ENCODE measurements around the gene CD300A.

Gene CD300A

GRCh38 chr17:74446551-74447500 is 19.6 kb upstream of the CD300A start:
- no peak overlapping the region for H3K4me3 ChIP-seq (replicated peaks in 1 of 2; ENCODE audit: low read depth in 2 of 2, low read length in 2 of 2)
- peak in 1 of 2 donors; percentile 70 for DNase-seq (ENCODE audit: low read depth in 2 of 2)
- TF ChIP-seq CTCF (IDR thresholded peaks at IDR 0.05; ENCODE audit: low read depth, low read length): no peak

DNA sequence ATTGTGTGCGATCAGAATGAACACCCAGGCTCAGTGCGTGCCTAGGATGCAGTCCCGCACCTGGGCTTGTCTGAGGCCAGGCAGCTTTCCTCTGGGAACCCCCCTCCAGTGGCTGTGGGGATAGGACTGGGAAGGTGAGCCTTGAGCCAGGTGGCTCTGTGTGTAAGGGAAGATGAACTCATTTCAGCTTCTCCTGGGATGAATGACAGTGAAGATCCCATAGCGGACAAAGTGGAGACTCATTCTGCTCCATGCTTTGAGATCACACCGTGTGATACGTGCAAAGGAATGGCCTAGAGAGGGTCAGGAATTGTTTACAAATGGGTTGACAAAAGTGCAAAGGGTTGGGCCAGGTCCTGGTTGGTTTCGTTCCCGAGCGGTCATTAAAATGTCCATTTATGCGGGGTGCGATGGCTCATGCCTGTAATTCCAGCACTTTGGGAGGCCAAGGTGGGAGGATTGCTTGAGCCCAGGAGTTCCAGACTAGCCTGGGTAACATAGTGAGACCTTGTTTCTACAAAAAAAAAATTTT is 18.7 kb upstream of the CD300A start:
- DNase-seq (ENCODE audit: low read depth in 2 of 2): no peak
- no peak overlapping the region for H3K4me3 ChIP-seq (replicated peaks in 1 of 2; ENCODE audit: low read depth in 2 of 2, low read length in 2 of 2)
- TF ChIP-seq CTCF (IDR thresholded peaks at IDR 0.05; ENCODE audit: low read depth, low read length): no peak

DNA sequence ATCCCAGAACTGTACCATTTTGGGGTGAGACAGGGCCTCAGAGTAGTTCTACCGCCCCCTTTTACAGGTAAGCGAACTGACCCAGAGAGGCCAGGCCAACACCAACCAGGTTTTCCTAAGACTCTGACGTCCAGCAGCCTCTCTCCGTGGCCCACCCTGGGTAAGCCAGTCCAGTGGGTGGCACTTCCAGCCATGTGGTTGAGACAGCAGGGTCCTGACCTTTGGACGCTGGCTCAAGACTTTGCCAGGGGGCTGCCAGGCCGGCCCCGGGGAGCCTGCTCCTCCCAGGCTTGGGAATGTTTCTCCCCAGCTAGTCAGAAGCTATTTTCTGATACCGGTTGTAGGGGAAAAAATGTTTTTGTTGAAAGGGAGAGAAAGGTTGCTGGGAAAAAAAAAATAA is 17.7 kb upstream of the CD300A start:
- TF ChIP-seq CTCF (IDR thresholded peaks at IDR 0.05; ENCODE audit: low read depth, low read length): no peak
- no peak overlapping the region for H3K4me3 ChIP-seq (replicated peaks in 1 of 2; ENCODE audit: low read depth in 2 of 2, low read length in 2 of 2)
- DNase-seq (ENCODE audit: low read depth in 2 of 2): no peak

DNA sequence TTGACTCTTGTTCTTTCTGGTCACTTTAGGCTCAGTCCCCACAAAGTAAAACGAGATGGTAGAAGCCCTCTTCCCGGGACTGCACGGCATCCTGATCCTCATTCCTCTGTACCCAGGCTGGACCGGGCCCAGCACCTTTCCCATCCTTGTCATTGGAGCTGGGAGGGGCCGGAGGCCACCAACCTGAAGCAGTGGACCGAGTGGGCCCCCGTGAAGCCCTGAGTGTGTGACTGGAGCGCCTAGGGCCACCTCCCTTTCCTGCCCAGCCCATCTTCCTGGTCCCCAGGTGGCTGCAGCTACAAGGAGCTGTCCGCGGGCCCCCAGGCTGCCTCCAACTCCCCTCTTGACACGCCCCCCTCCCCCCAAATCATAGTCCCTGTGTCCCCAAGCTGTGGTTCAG is 17.1 kb upstream of the CD300A start:
- H3K4me3 ChIP-seq (replicated peaks in 1 of 2; ENCODE audit: low read depth in 2 of 2, low read length in 2 of 2): no peak overlapping the region
- DNase-seq (ENCODE audit: low read depth in 2 of 2): no peak
- no peak for TF ChIP-seq CTCF (IDR thresholded peaks at IDR 0.05; ENCODE audit: low read depth, low read length)

DNA sequence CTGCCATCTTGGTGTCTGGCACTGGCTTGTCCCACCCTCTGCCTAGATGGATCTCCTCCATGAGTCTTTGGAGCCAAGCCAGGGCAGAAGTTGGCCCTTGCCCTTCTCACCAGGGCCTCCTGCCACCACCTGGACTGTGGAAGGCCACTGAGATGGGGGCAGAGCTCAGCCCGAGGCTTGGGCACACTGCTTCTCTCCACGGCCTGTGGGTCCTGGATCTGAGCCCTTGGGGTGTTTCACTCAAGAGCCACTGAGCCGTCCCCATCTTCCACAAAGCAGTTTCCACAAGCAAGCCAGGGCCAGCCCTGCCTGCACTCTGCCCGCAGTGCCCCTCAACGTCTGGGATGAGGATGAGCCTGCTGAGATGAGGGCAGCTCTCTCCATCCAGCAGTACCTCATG is 16.7 kb upstream of the CD300A start:
- H3K4me3 ChIP-seq (replicated peaks in 1 of 2; ENCODE audit: low read depth in 2 of 2, low read length in 2 of 2): no peak overlapping the region
- no peak for DNase-seq (ENCODE audit: low read depth in 2 of 2)
- no peak for TF ChIP-seq CTCF (IDR thresholded peaks at IDR 0.05; ENCODE audit: low read depth, low read length)

DNA sequence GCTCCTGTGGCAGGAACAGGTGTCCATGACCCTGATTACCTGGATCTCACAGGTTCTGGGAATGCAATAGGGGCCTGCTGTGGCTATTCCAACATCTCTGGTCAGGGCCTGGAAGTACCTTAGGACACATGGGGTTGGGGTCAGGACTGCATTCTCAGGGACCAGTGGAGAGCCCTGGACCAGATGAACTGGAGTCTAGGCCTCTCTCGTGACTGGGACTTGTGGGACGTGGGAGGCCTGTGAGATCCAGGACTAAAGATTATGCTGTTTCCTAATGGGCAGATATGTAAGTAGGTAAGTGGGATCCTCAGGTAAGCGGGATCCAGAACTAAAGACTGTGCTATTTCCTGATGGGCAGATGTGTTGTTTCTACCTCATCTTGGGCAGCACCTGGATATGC is 16.2 kb upstream of the CD300A start:
- no peak overlapping the region for H3K4me3 ChIP-seq (replicated peaks in 1 of 2; ENCODE audit: low read depth in 2 of 2, low read length in 2 of 2)
- DNase-seq (ENCODE audit: low read depth in 2 of 2): no peak
- no peak for TF ChIP-seq CTCF (IDR thresholded peaks at IDR 0.05; ENCODE audit: low read depth, low read length)
